CD4-positive, alpha-beta memory T cell (primary cell): ENCODE data around the gene SYNGR1. TPM values are rescaled to one million over a fixed set of nuclear protein-coding genes. Genes with fewer than 3 reads are reported as not detected.
A peak's percentile ranks its signal among the peaks of the same experiment; 100 is the strongest.

ENCODE experiments used
- CTCF ChIA-PET: fragments of 350-600 bp; sonication (Branson Sonifier 250); formaldehyde crosslinking; loops from one replicate; lab custom pipeline; 2021; ENCODE audit warnings: inconsistent platforms; ENCODE audit not compliant: partially characterized antibody; lab: Charles Lee
- POLR2A ChIA-PET: fragments of 350-600 bp; sonication (Branson Sonifier 250); formaldehyde crosslinking; loops from one replicate; lab custom pipeline; 2021; ENCODE audit not compliant: partially characterized antibody; lab: Charles Lee
- DNase-seq, 5 donors: peaks; one replicate each; pipeline versions ENCODE4 v3.0.0 to v3.0.0-alpha.2; 2020 to 2022; ENCODE audit warnings: mixed read lengths in 1 of 5
- H3K27ac ChIP-seq: one replicate; pipeline ENCODE4 v1.7.0; 2013; ENCODE audit warnings: low read depth, low read length
- H3K27me3 ChIP-seq: 2 replicates; pipeline ENCODE4 v1.7.0; 2013; ENCODE audit warnings: mild to moderate bottlenecking, low read length, moderate library complexity; ENCODE audit not compliant: insufficient read depth
- H3K36me3 ChIP-seq: 2 replicates; pipeline ENCODE4 v1.7.0; 2013; ENCODE audit warnings: mild to moderate bottlenecking, low read length, moderate library complexity; ENCODE audit not compliant: insufficient read depth
- H3K4me1 ChIP-seq: 2 replicates; pipeline ENCODE4 v1.7.0; 2013; ENCODE audit warnings: mild to moderate bottlenecking, low read length, moderate library complexity; ENCODE audit not compliant: insufficient read depth
- H3K4me3 ChIP-seq, 2 donors: one replicate each; pipeline ENCODE4 v1.7.0; 2013; ENCODE audit warnings: low read length in 2 of 2, mild to moderate bottlenecking in 1 of 2
- H3K9me3 ChIP-seq, 2 donors: one replicate each; pipeline ENCODE4 v1.7.0; 2013; ENCODE audit warnings: low read length in 2 of 2, control low read depth in 1 of 2; ENCODE audit not compliant: control insufficient read depth in 1 of 2
- H3K27ac Mint-ChIP-seq, 7 donors: one replicate each; pipeline ENCODE4 v1.8.0; 2020 to 2021; ENCODE audit warnings: mixed read lengths in 7 of 7, mild to moderate bottlenecking in 6 of 7, inconsistent platforms in 3 of 7, moderate library complexity in 3 of 7
- H3K27me3 Mint-ChIP-seq, 2 donors: one replicate each; pipeline ENCODE4 v1.8.0; 2020 to 2021; ENCODE audit warnings: mixed read lengths in 2 of 2
- H3K36me3 Mint-ChIP-seq, 2 donors: one replicate each; pipeline ENCODE4 v1.8.0; 2020 to 2021; ENCODE audit warnings: mixed read lengths in 2 of 2, inconsistent platforms in 1 of 2, mild to moderate bottlenecking in 1 of 2
- H3K4me1 Mint-ChIP-seq, 4 donors: one replicate each; pipeline ENCODE4 v1.8.0; 2020 to 2021; ENCODE audit warnings: mixed read lengths in 4 of 4, mild to moderate bottlenecking in 1 of 4
- H3K4me3 Mint-ChIP-seq, 8 donors: one replicate each; pipeline ENCODE4 v1.8.0; 2020 to 2021; ENCODE audit warnings: mixed read lengths in 8 of 8, mild to moderate bottlenecking in 7 of 8, moderate library complexity in 6 of 8, inconsistent platforms in 3 of 8
- H3K9me3 Mint-ChIP-seq, 8 donors: one replicate each; pipeline ENCODE4 v1.8.0; 2020 to 2021; ENCODE audit warnings: mixed read lengths in 8 of 8, mild to moderate bottlenecking in 5 of 8, inconsistent platforms in 3 of 8, moderate library complexity in 1 of 8
- intact Hi-C: fragments of 100-400 bp; cut with micrococcal nuclease; formaldehyde crosslinking; loops from one replicate; pipeline ENCODE4 v1.15.1; 2023
- polyA plus RNA-seq, 2 donors: library from polyadenylated mRNA; unstranded; fragments of 300-500 nt; fragmentation: Illumina TruSeq; gene quantifications; one replicate each; pipeline ENCODE4 v1.2.3, GENCODE V29; 2021
- total RNA-seq, 2 experiments: library from RNA; stranded (reverse); gene quantifications; one replicate each; pipeline ENCODE4 v1.2.3, GENCODE V29; 2021

Gene SYNGR1, protein sequence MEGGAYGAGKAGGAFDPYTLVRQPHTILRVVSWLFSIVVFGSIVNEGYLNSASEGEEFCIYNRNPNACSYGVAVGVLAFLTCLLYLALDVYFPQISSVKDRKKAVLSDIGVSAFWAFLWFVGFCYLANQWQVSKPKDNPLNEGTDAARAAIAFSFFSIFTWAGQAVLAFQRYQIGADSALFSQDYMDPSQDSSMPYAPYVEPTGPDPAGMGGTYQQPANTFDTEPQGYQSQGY
- total RNA-seq (not detected), polyA plus RNA-seq (under 1 TPM; 0.30 to 0.62 TPM)

DNA sequence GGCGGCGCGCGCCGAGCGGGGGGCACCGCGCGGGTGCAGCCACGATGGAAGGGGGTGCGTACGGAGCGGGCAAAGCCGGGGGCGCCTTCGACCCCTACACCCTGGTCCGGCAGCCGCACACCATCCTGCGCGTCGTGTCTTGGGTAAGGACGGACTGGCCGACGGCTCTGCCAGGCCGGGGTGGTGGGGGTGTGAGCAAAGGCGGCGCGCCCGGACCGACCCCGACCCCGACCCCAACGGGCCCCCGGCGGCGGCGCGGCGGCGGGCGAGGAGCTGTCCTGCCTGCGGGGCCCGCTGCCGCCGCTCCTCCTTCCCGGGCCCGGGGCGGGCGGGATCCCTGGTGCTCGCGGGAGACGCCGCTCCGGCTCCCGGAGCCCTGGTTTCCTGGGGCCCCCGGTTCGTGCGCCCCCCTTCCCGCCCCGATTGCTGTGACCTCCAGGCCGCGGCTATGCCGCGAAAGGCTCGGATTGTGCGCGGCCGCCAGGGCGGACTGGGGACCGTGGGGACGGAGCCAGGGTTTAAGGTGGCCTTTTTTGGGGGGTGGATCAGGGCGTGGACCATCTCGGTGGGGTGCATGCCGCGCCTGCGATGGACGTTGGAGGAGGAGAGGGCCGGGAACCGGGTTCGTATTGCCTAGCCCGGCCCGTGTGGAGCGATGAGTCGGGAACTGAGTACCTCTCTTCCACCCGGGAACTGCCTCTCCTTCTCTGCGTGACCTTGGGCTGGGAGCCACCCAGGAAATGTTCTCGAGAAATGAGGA, at the start of gene SYNGR1:
SYNGR1 (plus strand) TSS at position 25 of the 760 bp plus-strand sequence; CDS start at position 45, 20 bp downstream.
- Histone ChIP-seq H3K4me3 (peak within 1 kb of the TSS in 1 of 2 donors; percentile 35), H3K27ac (no peak within 1 kb of the TSS), H3K9me3 (no peaks in the 10 kb centered on the region), H3K4me1 (peaks cover 4% of the 10 kb centered on the region), H3K27me3 (peaks cover 9% of the 10 kb centered on the region), H3K36me3 (no peaks in the 10 kb centered on the region)
- H3K9me3 Mint-ChIP-seq, result no peaks in the 10 kb centered on the region
- CTCF ChIA-PET, result no interaction called here
- H3K4me1 Mint-ChIP-seq, result peaks cover 3 to 17% (median 6%) of the 10 kb centered on the region in 4 donors
- POLR2A ChIA-PET, result interaction anchor here (1.7 kb wide), 1 partner anchor 31 kb away, joined by 6 read pairs; the partner anchor contains the start of gene RPL3
- peak within 1 kb of the TSS; percentile 81 to 88 (median 84) for H3K4me3 Mint-ChIP-seq
- DNase-seq, result peak in 1 of 5 donors; percentile 6
- H3K27ac Mint-ChIP-seq, result peak within 1 kb of the TSS in 3 of 7 donors; percentile 29 to 70 (median 29)
- intact Hi-C loops, result no loop called here
- H3K36me3 Mint-ChIP-seq, result no peaks in the 10 kb centered on the region
- peaks cover 17 to 19% of the 10 kb centered on the region in 2 donors for H3K27me3 Mint-ChIP-seq

- H3K36me3 Mint-ChIP-seq, result no peaks in the 10 kb centered on the region
- no peak overlapping the region for H3K4me3 Mint-ChIP-seq
- H3K4me3 ChIP-seq, result no peak overlapping the region
- no peaks in the 10 kb centered on the region for H3K27me3 ChIP-seq
- no peak overlapping the region for H3K27ac Mint-ChIP-seq
- H3K27me3 Mint-ChIP-seq, result peaks cover 15 to 20% of the 10 kb centered on the region in 2 donors
- H3K9me3 ChIP-seq, result no peaks in the 10 kb centered on the region
- H3K4me1 ChIP-seq, result peaks cover 6% of the 10 kb centered on the region
- intact Hi-C loops, result no loop called here
- H3K36me3 ChIP-seq, result no peaks in the 10 kb centered on the region
- no peak for DNase-seq
- no peak overlapping the region for H3K27ac ChIP-seq
- H3K4me1 Mint-ChIP-seq, result peaks cover 2 to 12% (median 7%) of the 10 kb centered on the region in 4 donors
- POLR2A ChIA-PET, result interaction anchor here (0.9 kb wide), 1 partner anchor 130 kb away, joined by 3 read pairs; no protein-coding TSS in a partner anchor
- H3K9me3 Mint-ChIP-seq, result no peaks in the 10 kb centered on the region
- CTCF ChIA-PET, result interaction anchor here (1.1 to 1.7 kb wide), 4 partner anchors 17 to 132 kb away, joined by 3 to 6 read pairs (median 4); no protein-coding TSS in a partner anchor
Observed at GRCh38 chr22:39300186-39300830, 49.5 kb upstream of the SYNGR1 start.

DNA sequence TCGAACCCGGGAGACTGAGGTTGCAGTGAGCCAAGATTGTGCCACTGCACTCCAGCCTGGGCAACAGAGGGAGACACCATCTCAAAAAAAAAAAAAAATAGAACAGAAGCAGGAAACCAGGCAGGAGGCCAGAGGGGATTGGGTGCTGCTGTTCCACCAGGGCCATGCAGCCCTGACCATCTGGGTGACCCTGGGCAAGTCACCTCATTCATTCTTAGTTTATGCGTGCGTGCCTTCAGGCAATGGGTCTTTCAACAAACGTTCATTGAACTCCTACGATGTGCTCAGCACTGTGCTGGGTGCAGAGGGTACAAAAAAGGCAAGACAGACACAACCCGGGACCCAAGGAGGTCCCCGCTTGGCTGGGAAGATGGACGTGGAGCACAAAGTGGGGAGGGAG, 48.7 kb upstream of the SYNGR1 start:
- Histone ChIP-seq H3K27ac (no peak overlapping the region), H3K36me3 (no peaks in the 10 kb centered on the region), H3K9me3 (no peaks in the 10 kb centered on the region), H3K4me3 (no peak overlapping the region), H3K27me3 (no peaks in the 10 kb centered on the region), H3K4me1 (peaks cover 6% of the 10 kb centered on the region)
- CTCF ChIA-PET, result interaction anchor here (1.1 to 1.3 kb wide), 2 partner anchors 131 to 133 kb away, joined by 3 to 4 read pairs; no protein-coding TSS in a partner anchor
- Mint-ChIP-seq H3K4me3 (no peak overlapping the region), H3K36me3 (no peaks in the 10 kb centered on the region), H3K9me3 (no peaks in the 10 kb centered on the region), H3K27ac (no peak overlapping the region), H3K4me1 (peaks cover 2 to 12% (median 7%) of the 10 kb centered on the region in 4 donors), H3K27me3 (peaks cover 15 to 20% of the 10 kb centered on the region in 2 donors)
- intact Hi-C loops, result no loop called here
- POLR2A ChIA-PET, result no interaction called here
- DNase-seq, result no peak

GRCh38 chr22:39301926-39302325, 47.9 kb upstream of the SYNGR1 start:
- Histone ChIP-seq H3K27ac (no peak overlapping the region), H3K36me3 (no peaks in the 10 kb centered on the region), H3K4me3 (no peak overlapping the region), H3K27me3 (no peaks in the 10 kb centered on the region), H3K4me1 (peaks cover 6% of the 10 kb centered on the region), H3K9me3 (no peaks in the 10 kb centered on the region)
- CTCF ChIA-PET, result interaction anchor here (1.9 to 6.5 kb wide), 2 partner anchors 9 to 132 kb away, joined by 8 to 162 read pairs; no protein-coding TSS in a partner anchor
- Mint-ChIP-seq H3K27ac (peak overlapping the region in 1 of 7 donors; percentile 30), H3K27me3 (peaks cover 13 to 16% of the 10 kb centered on the region in 2 donors), H3K9me3 (no peaks in the 10 kb centered on the region), H3K4me1 (peaks cover 3 to 14% (median 8%) of the 10 kb centered on the region in 4 donors), H3K36me3 (no peaks in the 10 kb centered on the region), H3K4me3 (no peak overlapping the region)
- no peak for DNase-seq
- POLR2A ChIA-PET, result no interaction called here
- intact Hi-C loops, result no loop called here

- DNase-seq, result no peak
- Histone ChIP-seq H3K36me3 (no peaks in the 10 kb centered on the region), H3K9me3 (no peaks in the 10 kb centered on the region), H3K27me3 (no peaks in the 10 kb centered on the region), H3K27ac (no peak overlapping the region), H3K4me3 (no peak overlapping the region), H3K4me1 (peaks cover 6% of the 10 kb centered on the region)
- intact Hi-C loops, result no loop called here
- peaks cover 3 to 14% (median 8%) of the 10 kb centered on the region in 4 donors for H3K4me1 Mint-ChIP-seq
- H3K27ac Mint-ChIP-seq, result peak overlapping the region in 2 of 7 donors; percentile 29 to 30
- H3K27me3 Mint-ChIP-seq, result peaks cover 13 to 16% of the 10 kb centered on the region in 2 donors
- POLR2A ChIA-PET, result interaction anchor here (1.1 kb wide), 1 partner anchor 17 kb away, joined by 3 read pairs; the partner anchor contains the start of gene RPL3
- CTCF ChIA-PET, result interaction anchor here (0.6 to 6.5 kb wide), 3 partner anchors 9 to 132 kb away, joined by 3 to 162 read pairs (median 8); no protein-coding TSS in a partner anchor
- H3K4me3 Mint-ChIP-seq, result no peak overlapping the region
- no peaks in the 10 kb centered on the region for H3K9me3 Mint-ChIP-seq
- H3K36me3 Mint-ChIP-seq, result no peaks in the 10 kb centered on the region
Observed at GRCh38 chr22:39302431-39302960, 47.3 kb upstream of the SYNGR1 start.

DNA sequence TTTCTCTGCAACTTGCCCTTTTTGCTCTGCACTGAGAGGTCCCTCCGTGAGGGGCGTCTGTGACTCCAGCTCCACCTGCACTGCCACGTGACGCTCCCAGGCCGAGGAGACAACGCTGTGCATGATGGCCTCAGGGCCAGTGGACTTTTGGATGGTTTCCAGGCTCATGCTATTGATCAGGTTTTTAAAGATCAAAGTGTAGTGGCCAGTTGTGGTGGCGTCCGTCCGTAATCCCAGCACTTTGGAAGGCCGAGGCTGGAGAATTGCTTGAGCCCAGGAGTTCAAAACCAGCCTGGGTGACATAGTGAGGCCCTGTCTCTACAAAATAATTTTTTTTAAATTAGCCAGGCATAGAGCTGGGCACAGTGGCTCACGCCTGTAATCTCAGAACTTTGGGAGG, 46.4 kb upstream of the SYNGR1 start:
- no peaks in the 10 kb centered on the region for H3K36me3 Mint-ChIP-seq
- Histone ChIP-seq H3K4me3 (no peak overlapping the region), H3K9me3 (no peaks in the 10 kb centered on the region), H3K36me3 (no peaks in the 10 kb centered on the region), H3K27ac (no peak overlapping the region), H3K27me3 (no peaks in the 10 kb centered on the region), H3K4me1 (peaks cover 8% of the 10 kb centered on the region)
- no peaks in the 10 kb centered on the region for H3K9me3 Mint-ChIP-seq
- POLR2A ChIA-PET, result interaction anchor here (1.0 to 4.7 kb wide), 3 partner anchors 15 to 62 kb away, joined by 3 to 27 read pairs (median 3); partner anchors contain the start of gene RPL3
- no peak overlapping the region for H3K27ac Mint-ChIP-seq
- H3K27me3 Mint-ChIP-seq, result peaks cover 11% of the 10 kb centered on the region in 2 donors
- intact Hi-C loops, result no loop called here
- CTCF ChIA-PET, result interaction anchor here (0.6 to 6.5 kb wide), 5 partner anchors 8 to 133 kb away, joined by 3 to 162 read pairs (median 3); no protein-coding TSS in a partner anchor
- H3K4me1 Mint-ChIP-seq, result peaks cover 3 to 15% (median 8%) of the 10 kb centered on the region in 4 donors
- no peak overlapping the region for H3K4me3 Mint-ChIP-seq
- no peak for DNase-seq
